IPS-11a (cell line): ENCODE measurements around the gene TTC33.
"Not testable (repeated sequence)": the region's sequence is repeated elsewhere in the genome, so short reads cannot be mapped to it uniquely, and the experiment has no call there.

Experiments used
- H3K4me3 ChIP-seq: one replicate; pipeline ENCODE4 v1.5.1; 2013; ENCODE audit warnings: low read depth, low read length, control low read depth

The TTC33 gene

DNA sequence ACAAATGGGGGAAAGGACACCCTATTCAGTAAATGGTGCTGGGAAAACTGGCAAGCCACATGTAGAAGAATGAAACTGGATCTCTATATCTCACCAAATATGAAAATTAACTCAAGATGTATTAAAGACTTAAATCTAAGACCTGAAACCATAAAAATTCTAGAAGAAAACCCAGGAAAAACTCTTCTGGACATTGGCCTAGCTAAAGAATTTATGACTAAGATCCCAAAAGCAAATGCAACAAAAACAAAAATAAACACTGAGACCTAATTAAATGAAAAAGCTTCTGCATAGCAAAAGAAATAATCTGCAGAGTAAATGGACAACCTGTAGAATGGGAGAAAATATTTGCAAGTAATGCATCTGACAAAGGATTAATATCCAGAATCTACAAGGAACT is 99.7 kb downstream of the TTC33 start:
- not testable (repeated sequence) for H3K4me3 ChIP-seq

- H3K4me3 ChIP-seq = no peak overlapping the region
Measured at GRCh38 chr5:40655138-40655537, 100.6 kb downstream of the TTC33 start.

DNA sequence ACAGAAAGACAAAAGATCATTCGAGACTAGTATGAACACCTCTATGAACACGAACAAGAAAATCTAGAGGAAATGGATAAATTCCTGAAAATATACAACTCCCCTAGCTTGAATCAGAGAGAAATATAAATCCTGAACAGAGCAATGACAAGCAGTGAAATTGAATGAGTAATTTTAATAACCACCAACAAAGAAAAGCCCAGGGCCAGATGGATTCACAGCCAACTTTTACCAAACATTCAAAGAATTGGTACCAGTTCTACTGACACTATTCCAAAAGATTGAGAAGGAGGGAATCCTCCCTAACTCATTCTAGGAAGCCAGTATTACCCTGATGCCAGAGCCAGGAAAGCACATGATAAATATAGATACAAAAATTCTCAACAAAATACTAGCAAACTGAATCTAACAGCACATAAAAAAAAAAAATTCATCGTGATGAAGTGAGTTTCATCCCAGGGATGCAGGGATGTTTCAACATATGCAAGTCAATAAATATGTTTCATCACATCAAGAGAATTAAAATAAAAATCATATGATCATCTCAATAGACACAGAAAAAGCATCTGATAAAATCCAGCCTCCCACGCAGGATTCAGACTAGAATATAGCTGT is 101.3 kb downstream of the TTC33 start:
- H3K4me3 ChIP-seq = no peak overlapping the region

DNA sequence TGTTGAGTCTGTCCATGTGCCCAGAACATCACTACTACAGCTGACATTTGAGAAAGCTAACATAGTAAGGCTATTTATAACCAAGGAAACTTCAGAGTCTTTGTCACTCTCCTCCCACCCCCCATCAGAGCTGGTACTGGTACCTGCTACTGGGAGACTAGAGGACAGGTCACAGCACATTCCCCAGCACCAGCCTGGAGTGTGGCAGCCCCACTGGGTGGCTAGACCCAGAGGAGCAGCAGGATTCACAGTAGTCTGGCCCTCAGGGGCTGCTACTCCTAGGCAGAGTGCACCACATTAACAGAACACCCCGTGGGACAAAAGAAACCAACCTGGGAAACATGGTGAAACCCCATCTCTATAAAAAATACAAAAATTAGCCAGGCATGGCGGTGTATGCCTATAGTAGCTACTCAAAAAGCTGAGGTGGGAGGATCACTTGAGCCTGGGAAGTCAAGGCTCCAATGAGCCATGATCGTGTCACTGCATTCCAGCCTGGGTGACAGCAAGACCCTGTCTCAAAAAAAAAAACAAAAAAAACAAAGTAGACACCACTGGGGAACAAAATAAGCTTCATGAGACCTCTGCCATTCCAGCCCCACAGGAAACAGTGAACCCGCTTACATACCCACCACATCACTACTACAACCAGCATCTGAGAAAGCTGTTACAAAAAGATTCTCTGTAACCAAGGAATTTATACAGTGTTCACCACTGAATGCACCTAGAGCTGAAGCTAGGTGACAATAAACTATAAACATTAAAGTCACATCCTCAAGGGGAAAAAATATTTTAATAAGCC is 102.3 kb downstream of the TTC33 start:
- no peak overlapping the region for H3K4me3 ChIP-seq

GRCh38 chr5:40652441-40653220 is 103.1 kb downstream of the TTC33 start:
- no peak overlapping the region for H3K4me3 ChIP-seq

GRCh38 chr5:40651201-40651600 is 104.6 kb downstream of the TTC33 start:
- H3K4me3 ChIP-seq = no peak overlapping the region

GRCh38 chr5:40649463-40650030 is 106.2 kb downstream of the TTC33 start:
- no peak overlapping the region for H3K4me3 ChIP-seq

DNA sequence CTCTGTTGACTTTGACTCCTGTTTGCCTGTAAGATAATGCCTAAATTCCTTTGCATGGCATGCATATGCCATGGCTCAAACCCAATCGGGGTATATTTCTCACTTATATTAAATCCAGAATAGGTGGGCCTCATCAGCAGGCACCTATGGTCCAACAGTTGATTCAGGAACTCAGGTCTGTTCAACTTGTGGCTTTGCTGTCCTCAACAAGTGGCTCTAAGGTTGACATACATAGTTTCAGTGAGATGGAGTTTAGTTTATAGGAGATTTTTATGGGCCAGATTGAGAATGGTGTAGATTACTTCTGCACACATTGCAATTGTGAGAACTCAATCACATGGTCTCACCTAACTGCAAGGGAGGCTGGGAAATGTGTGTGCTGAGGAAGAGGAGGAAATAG is 107.6 kb downstream of the TTC33 start:
- no peak overlapping the region for H3K4me3 ChIP-seq

DNA sequence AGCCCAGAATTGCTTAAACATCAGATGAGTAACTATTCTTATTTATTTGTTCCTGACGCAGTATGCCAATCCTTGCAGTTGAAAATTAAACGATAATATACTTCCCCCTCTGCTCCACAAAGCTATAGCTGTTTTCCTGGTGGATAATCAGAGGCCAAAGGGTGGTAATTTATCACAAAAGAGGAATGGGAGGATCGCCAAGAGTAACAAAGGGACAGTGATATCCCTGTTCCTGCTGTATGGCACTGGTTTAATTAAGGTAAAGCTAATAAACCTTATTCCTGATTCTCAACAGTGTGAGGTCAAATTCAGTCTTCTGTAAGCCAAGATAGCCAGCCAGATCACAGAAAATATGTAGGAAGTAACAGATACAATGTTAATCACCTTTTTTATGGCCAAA is 109.5 kb downstream of the TTC33 start:
- no peak overlapping the region for H3K4me3 ChIP-seq

GRCh38 chr5:40639531-40639930 is 116.2 kb downstream of the TTC33 start:
- H3K4me3 ChIP-seq = not testable (repeated sequence)

- H3K4me3 ChIP-seq = no peak overlapping the region
Measured at GRCh38 chr5:40634593-40634992, 121.2 kb downstream of the TTC33 start.

DNA sequence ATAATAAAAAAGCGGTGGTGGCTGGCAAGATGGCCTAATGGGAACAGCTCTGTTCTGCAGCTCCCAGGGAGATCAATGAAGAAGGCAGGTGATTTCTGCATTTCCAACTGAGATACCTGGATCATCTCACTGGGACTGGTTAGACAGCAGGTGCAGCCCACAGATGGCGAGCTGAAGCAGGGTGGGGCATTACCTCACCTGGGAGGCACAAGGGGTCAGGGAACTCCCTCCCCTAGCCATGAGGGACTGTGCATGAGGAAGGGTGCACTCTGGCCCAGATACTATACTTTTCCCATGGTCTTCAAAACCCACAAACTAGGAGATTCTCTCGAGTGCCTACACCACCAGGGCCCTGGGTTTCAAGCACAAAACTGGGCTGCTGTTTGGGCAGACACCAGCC is 121.6 kb downstream of the TTC33 start:
- no peak overlapping the region for H3K4me3 ChIP-seq

DNA sequence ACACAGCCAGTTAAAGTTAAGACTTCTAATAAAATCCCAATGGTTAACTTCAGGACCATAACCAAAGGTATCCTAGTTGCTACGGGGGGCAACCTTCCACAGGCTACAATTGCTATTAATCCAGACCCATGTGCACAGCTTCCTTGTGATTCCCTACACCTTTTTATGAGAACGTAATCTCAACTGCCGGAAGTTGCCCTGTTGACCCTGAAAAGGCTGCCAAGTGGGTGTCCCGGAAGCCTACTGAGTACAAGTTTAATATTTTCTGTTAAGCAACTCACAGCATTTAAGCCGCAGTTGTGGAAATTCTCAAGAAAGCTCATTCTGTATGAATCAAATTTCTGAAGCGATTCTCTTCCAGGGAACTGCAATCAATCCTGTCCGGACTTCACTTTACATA is 124.5 kb downstream of the TTC33 start:
- no peak overlapping the region for H3K4me3 ChIP-seq

DNA sequence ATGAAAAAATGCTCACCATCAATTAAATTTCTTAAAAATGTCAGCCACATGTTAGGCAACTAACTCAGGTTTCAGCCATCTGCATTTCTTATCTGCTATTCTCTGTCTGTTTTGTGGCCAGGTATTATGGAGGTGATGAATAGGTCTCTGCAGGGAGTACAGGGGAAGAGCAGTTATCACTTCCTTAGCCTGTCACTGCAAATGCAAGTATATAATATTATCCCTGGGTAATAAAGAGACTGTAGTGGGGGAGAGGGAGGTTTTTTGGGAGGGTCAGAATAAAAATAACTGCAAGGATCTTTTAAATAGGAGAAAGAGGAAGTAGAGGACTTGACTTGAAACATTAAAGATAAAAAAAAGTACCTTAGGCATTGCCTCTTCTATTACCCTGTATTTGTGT is 125.6 kb downstream of the TTC33 start:
- no peak overlapping the region for H3K4me3 ChIP-seq

DNA sequence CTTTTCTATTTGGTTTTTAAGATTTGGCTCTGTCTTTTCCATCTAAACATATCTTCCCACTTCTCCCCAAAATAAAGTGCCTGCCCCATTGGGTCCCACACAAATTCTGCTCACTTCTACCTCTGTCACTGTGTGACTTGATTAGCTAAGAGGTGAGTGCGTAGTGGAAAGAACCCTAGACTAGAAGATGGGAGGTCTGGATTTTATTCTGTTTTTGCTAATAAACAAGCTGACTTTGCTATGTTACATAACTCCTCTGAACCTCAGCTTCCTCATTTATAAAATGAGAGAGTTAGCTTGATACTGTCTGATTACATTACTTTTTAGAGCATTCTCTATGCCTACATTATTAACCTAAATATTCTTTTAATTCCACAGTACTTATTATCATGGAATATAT is 127.4 kb downstream of the TTC33 start:
- H3K4me3 ChIP-seq = no peak overlapping the region

DNA sequence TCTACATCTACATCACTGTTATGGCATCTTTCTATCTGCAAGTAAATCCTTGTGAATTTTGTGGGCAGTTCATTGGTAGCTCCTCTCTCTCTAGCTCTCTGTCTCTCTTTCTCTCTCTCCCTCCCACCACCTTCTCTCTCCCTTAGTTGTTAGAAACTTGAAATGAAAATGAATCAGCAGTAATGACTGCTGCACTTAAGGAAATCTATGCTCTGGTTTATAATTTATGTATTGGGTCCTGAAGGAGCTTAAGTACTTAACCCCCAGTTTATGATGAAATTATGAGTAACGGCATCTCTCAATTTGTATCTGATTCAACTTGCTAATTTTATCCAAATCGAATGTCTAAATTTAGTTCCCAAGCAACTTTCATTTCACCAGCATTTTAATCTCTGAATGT is 128.1 kb downstream of the TTC33 start:
- no peak overlapping the region for H3K4me3 ChIP-seq

- no peak overlapping the region for H3K4me3 ChIP-seq
Measured at GRCh38 chr5:40626801-40627200, 129.0 kb downstream of the TTC33 start.

DNA sequence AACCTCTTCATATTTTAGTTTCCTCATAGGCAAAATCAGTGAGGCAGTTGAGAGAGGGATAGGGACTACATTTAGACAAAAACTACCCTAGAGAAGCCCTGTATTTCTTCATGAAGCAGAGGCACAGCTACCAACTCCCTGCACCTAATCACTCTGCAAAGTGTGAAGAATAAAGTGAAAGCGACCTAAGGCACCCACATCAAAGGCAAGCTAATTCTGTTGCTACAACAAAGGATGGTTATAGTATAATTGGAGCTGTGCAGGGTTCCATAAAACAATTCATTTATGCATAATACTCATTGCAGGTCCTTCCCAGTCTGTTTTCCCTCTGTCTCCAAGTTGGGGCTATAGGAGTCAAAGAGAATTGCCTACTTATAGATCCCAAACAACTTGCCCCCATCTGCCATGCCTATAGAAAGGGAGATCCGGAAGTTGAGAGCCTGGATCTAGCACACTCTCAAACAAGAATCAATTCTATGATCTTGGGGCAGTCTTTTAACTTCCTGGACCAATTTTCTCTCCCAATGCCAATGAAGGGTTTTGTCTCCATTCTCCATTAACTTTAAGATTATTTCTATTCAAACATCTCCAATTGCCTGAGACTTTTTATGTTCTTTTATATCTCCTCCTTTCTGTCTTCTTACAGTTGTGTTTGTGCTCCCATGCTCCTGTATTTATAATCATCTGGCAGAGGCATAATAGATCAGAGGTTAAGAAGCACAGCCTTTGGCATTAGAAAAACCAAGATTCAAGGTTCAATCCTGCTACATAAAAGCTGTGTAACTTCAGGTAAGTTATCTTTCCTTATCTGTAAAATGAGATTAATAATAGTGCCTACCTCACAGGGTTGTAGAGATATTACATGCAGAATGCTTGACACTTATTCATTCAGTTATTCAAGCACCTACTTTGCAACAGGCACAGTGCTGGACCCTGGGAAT is 132.0 kb downstream of the TTC33 start:
- no peak overlapping the region for H3K4me3 ChIP-seq

- H3K4me3 ChIP-seq = no peak overlapping the region
Measured at GRCh38 chr5:40622463-40623252, 133.1 kb downstream of the TTC33 start.

GRCh38 chr5:40619421-40619820 is 136.3 kb downstream of the TTC33 start:
- no peak overlapping the region for H3K4me3 ChIP-seq
